HEK293 (cell line): Measurements from ENCODE around the gene DBNL.

Source experiments
- CTCF ChIA-PET: fragments of 350-600 bp; formaldehyde crosslinking; extraction: SDS; loops from one replicate; lab custom pipeline; 2021; ENCODE audit warnings: antibody characterized with exemption; lab: Yijun Ruan, JAX
- POLR2A ChIA-PET: fragments of 300-600 bp; formaldehyde crosslinking; extraction: SDS; loops from one replicate; lab custom pipeline; 2020; ENCODE audit warnings: antibody characterized with exemption, inconsistent platforms; lab: Yijun Ruan, JAX
- H3K27ac ChIP-seq: fragments of 200-500 bp; sonication (Bioruptor generic); 2 replicates; pipeline ENCODE4 v1.5.1; 2014; ENCODE audit warnings: low read depth, low read length, control low read depth, inconsistent platforms; ENCODE audit errors: extremely low read depth
- H3K36me3 ChIP-seq, 2 experiments: fragments of 200-500 bp in 1 of 2; sonication (Bioruptor generic) in 1 of 2; 1 replicate in 1 of 2; 2 replicates in 1 of 2; pipeline ENCODE4 v1.5.1; 2014 to 2017; ENCODE audit warnings: inconsistent platforms in 2 of 2, low read length in 2 of 2; ENCODE audit not compliant: control insufficient read depth in 2 of 2, insufficient read depth in 1 of 2
- H3K4me1 ChIP-seq: fragments of 200-500 bp; sonication (Bioruptor generic); 2 replicates; pipeline ENCODE4 v1.5.1; 2014; ENCODE audit warnings: mild to moderate bottlenecking, low read length, inconsistent platforms; ENCODE audit not compliant: control insufficient read depth, insufficient read depth
- H3K4me3 ChIP-seq: 2 replicates; pipeline ENCODE4 v1.5.1; 2011; ENCODE audit warnings: low read depth, mild to moderate bottlenecking, control low read depth, low read length, moderate library complexity
- H3K9me3 ChIP-seq: fragments of 200-500 bp; sonication (Bioruptor generic); 2 replicates; pipeline ENCODE4 v1.5.1; 2014; ENCODE audit warnings: low read depth, low read length, inconsistent platforms; ENCODE audit not compliant: control insufficient read depth, insufficient read depth
- GLIS1 ChIP-seq: fragments of 450-650 bp; formaldehyde crosslinking; IDR thresholded peaks from 2 replicates; pipeline ENCODE4 v1.5.1; 2016; ENCODE audit warnings: missing biosample characterization, missing genetic modification characterization
- HOXD13 ChIP-seq: sonication (generic); formaldehyde crosslinking; IDR thresholded peaks from 2 replicates; pipeline ENCODE4 v1.8.0; 2022; ENCODE audit warnings: missing genetic modification reagents, borderline replicate concordance
- WT1 ChIP-seq: fragments of 450-650 bp; formaldehyde crosslinking; IDR thresholded peaks from 2 replicates; pipeline ENCODE4 v1.5.1; 2016; ENCODE audit warnings: missing biosample characterization, missing genetic modification characterization
- ZBTB21 ChIP-seq: fragments of 450-650 bp; formaldehyde crosslinking; IDR thresholded peaks from 2 replicates; pipeline ENCODE4 v1.5.1; 2017; ENCODE audit warnings: missing biosample characterization, missing genetic modification characterization
- ZFP37 ChIP-seq: fragments of 450-650 bp; formaldehyde crosslinking; IDR thresholded peaks from 2 replicates; pipeline ENCODE4 v1.5.1; 2016; ENCODE audit warnings: missing biosample characterization, missing genetic modification characterization
- ZIC2 ChIP-seq: fragments of 450-650 bp; formaldehyde crosslinking; IDR thresholded peaks from 2 replicates; pipeline ENCODE4 v1.5.1; 2016; ENCODE audit warnings: missing biosample characterization, missing genetic modification characterization
- ZNF341 ChIP-seq: fragments of 450-650 bp; formaldehyde crosslinking; IDR thresholded peaks from 2 replicates; pipeline ENCODE4; 2016; ENCODE audit warnings: low read depth, missing biosample characterization, missing genetic modification characterization
- ZNF433 ChIP-seq: fragments of 450-650 bp; formaldehyde crosslinking; IDR thresholded peaks from 2 replicates; pipeline ENCODE4 v1.5.1; 2016; ENCODE audit warnings: missing biosample characterization, missing genetic modification characterization, low read depth
- ZNF529 ChIP-seq: fragments of 450-650 bp; formaldehyde crosslinking; IDR thresholded peaks from 2 replicates; pipeline ENCODE4 v1.5.1; 2017; ENCODE audit warnings: missing genetic modification characterization, missing biosample characterization; ENCODE audit not compliant: insufficient replicate concordance
- ZNF621 ChIP-seq: fragments of 450-650 bp; formaldehyde crosslinking; IDR thresholded peaks from 2 replicates; pipeline ENCODE4 v1.5.1; 2017; ENCODE audit warnings: missing biosample characterization, missing genetic modification characterization
- ZNF623 ChIP-seq: fragments of 450-650 bp; formaldehyde crosslinking; IDR thresholded peaks from 2 replicates; pipeline ENCODE4 v1.5.1; 2016; ENCODE audit warnings: missing biosample characterization, missing genetic modification characterization
- ZNF624 ChIP-seq: fragments of 450-650 bp; formaldehyde crosslinking; IDR thresholded peaks from 2 replicates; pipeline ENCODE4 v1.5.1; 2017; ENCODE audit warnings: missing biosample characterization, missing genetic modification characterization
- ZNF677 ChIP-seq: fragments of 450-650 bp; IDR thresholded peaks from 2 replicates; pipeline ENCODE4 v1.5.0; 2018; ENCODE audit warnings: missing biosample characterization, mild to moderate bottlenecking, missing genetic modification characterization, moderate library complexity
- ZNF707 ChIP-seq: fragments of 450-650 bp; formaldehyde crosslinking; IDR thresholded peaks from 2 replicates; pipeline ENCODE4 v1.5.1; 2016; ENCODE audit warnings: missing biosample characterization, missing genetic modification characterization
- ZNF830 ChIP-seq: fragments of 450-650 bp; IDR thresholded peaks from 2 replicates; pipeline ENCODE4 v1.5.0; 2018; ENCODE audit warnings: missing biosample characterization, missing genetic modification characterization, low read depth, mild to moderate bottlenecking, moderate library complexity
- TF ChIP-seq, protein P1 (sequence below): fragments of 450-650 bp; formaldehyde crosslinking; IDR thresholded peaks from 2 replicates; pipeline ENCODE4 v1.5.1; 2016; ENCODE audit warnings: missing biosample characterization, missing genetic modification characterization
- TF ChIP-seq, protein P2 (sequence below): fragments of 450-650 bp; formaldehyde crosslinking; IDR thresholded peaks from 2 replicates; pipeline ENCODE4; 2016; ENCODE audit warnings: missing biosample characterization, missing genetic modification characterization
- TF ChIP-seq, protein P3 (sequence below): fragments of 450-650 bp; formaldehyde crosslinking; IDR thresholded peaks from 2 replicates; pipeline ENCODE4 v1.5.0; 2017; ENCODE audit warnings: missing biosample characterization, missing genetic modification characterization, borderline replicate concordance

Gene DBNL

DNA sequence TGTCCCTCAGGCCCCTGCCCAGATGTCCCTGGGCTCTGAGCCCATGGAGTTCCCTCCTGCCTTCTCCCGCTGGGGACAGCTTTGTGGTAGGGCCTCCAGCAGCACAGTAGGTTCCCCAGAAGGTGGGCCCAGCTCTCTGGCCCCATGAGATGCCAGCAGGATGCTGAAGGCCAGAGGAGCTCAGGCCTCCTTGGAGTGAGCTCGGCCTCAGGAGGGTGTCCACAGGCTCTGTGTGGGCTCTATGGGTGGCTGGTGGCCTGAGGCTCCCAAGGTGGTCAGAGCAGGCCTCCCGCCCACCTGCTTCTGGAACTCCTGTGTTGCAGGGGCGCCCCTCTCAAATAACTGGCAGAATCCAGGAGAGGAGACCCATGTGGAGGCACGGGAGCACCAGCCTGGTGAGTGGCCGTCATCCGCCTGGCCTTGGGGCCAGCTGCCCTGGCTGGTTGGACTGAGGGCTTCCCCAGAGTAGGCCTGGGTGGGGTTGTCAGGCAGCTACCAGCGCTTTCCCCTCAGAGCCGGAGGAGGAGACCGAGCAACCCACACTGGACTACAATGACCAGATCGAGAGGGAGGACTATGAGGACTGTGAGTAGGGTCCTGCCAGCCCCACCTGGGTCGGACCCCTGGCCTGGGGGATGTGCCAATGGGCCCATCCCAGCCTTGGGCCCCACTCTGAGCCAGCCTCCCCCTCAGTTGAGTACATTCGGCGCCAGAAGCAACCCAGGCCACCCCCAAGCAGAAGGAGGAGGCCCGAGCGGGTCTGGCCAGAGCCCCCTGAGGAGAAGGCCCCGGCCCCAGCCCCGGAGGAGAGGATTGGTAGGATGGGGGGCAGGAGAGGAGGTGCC lies 62.8 kb downstream of the DBNL start:
- Histone ChIP-seq H3K27ac (no peak overlapping the region), H3K36me3 (no peaks in the 10 kb centered on the region), H3K4me3 (no peak overlapping the region)

DNA sequence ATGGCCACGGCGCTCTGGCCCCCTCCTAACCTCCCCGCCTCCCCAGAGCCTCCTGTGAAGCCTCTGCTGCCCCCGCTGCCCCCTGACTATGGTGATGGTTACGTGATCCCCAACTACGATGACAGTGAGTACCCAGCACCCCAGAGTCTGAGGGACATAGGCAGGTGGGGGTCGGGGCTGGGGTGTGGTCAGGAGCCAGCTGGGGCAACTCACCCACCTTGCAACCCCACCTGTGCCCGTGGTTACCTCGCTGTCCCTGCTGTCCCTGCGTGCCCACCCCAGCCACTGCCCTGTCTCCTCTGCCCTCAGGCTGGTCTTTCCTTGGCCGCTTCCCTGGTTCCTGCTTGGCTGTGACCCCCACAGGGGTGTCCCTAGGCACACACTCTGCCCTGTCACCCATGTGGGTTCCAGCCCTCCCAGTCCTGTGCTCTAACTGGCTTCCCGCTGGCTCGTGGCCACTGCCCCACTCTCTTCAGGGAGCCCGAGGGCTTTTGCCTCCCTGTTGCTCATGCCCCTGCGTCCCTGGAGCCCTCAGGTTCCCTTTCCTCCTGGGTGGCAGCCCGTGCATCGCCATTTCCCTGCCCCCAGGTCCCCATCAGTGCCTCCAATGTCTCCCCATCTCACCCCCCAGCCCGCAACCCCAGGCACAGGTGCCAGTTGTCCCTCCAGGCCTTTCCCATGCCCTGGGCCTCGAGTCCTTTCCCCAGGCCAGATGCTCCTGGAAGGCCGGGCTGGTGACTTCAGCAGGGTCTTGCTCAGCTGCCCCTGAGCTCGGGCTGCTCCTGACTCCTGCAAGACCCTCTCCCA lies 63.7 kb downstream of the DBNL start:
- Histone ChIP-seq H3K27ac (no peak overlapping the region), H3K9me3 (no peaks in the 10 kb centered on the region), H3K4me1 (no peaks in the 10 kb centered on the region), H3K36me3 (no peaks in the 10 kb centered on the region), H3K4me3 (no peak overlapping the region)
- POLR2A ChIA-PET, result no interaction called here
- TF ChIP-seq ZNF529 (tag by site-specific recombination) (no peak), ZIC2 (tag by site-specific recombination) (peak; percentile 44)
- TF ChIP-seq, protein P1, sequence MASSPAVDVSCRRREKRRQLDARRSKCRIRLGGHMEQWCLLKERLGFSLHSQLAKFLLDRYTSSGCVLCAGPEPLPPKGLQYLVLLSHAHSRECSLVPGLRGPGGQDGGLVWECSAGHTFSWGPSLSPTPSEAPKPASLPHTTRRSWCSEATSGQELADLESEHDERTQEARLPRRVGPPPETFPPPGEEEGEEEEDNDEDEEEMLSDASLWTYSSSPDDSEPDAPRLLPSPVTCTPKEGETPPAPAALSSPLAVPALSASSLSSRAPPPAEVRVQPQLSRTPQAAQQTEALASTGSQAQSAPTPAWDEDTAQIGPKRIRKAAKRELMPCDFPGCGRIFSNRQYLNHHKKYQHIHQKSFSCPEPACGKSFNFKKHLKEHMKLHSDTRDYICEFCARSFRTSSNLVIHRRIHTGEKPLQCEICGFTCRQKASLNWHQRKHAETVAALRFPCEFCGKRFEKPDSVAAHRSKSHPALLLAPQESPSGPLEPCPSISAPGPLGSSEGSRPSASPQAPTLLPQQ, result no peak
- CTCF ChIA-PET, result interaction anchor here (1.8 kb wide), 1 partner anchor 90 kb away, joined by 6 read pairs; no protein-coding TSS in a partner anchor

More for the DNA sequence above, 62.8 kb downstream of the DBNL start:
- ChIA-PET CTCF (no interaction called here), POLR2A (no interaction called here)
- Histone ChIP-seq H3K9me3 (no peaks in the 10 kb centered on the region), H3K4me1 (no peaks in the 10 kb centered on the region)
- TF ChIP-seq ZFP37 (no peak), ZIC2 (tag by site-specific recombination) (peak; percentile 92), WT1 (no peak), ZBTB21 (no peak), ZNF623 (no peak), ZNF677 (tag by site-specific recombination) (no peak), ZNF621 (tag by site-specific recombination) (no peak), ZNF830 (tag by site-specific recombination) (no peak), ZNF341 (tag by site-specific recombination) (no peak), HOXD13 (CRISPR knock-in tag) (no peak), ZNF433 (tag by site-specific recombination) (no peak), GLIS1 (tag by site-specific recombination) (peak; percentile 68), ZNF707 (no peak), ZNF624 (tag by site-specific recombination) (no peak)
- TF ChIP-seq, protein P2, sequence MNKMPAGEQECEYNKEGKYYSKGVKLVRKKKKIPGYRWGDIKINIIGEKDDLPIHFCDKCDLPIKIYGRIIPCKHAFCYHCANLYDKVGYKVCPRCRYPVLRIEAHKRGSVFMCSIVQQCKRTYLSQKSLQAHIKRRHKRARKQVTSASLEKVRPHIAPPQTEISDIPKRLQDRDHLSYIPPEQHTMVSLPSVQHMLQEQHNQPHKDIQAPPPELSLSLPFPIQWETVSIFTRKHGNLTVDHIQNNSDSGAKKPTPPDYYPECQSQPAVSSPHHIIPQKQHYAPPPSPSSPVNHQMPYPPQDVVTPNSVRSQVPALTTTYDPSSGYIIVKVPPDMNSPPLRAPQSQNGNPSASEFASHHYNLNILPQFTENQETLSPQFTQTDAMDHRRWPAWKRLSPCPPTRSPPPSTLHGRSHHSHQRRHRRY (tag by site-specific recombination), result no peak
- TF ChIP-seq, protein P3, sequence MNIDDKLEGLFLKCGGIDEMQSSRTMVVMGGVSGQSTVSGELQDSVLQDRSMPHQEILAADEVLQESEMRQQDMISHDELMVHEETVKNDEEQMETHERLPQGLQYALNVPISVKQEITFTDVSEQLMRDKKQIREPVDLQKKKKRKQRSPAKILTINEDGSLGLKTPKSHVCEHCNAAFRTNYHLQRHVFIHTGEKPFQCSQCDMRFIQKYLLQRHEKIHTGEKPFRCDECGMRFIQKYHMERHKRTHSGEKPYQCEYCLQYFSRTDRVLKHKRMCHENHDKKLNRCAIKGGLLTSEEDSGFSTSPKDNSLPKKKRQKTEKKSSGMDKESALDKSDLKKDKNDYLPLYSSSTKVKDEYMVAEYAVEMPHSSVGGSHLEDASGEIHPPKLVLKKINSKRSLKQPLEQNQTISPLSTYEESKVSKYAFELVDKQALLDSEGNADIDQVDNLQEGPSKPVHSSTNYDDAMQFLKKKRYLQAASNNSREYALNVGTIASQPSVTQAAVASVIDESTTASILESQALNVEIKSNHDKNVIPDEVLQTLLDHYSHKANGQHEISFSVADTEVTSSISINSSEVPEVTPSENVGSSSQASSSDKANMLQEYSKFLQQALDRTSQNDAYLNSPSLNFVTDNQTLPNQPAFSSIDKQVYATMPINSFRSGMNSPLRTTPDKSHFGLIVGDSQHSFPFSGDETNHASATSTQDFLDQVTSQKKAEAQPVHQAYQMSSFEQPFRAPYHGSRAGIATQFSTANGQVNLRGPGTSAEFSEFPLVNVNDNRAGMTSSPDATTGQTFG (tag by site-specific recombination), result no peak
